Measurements from ENCODE around the gene RPS6KA2.

DNA sequence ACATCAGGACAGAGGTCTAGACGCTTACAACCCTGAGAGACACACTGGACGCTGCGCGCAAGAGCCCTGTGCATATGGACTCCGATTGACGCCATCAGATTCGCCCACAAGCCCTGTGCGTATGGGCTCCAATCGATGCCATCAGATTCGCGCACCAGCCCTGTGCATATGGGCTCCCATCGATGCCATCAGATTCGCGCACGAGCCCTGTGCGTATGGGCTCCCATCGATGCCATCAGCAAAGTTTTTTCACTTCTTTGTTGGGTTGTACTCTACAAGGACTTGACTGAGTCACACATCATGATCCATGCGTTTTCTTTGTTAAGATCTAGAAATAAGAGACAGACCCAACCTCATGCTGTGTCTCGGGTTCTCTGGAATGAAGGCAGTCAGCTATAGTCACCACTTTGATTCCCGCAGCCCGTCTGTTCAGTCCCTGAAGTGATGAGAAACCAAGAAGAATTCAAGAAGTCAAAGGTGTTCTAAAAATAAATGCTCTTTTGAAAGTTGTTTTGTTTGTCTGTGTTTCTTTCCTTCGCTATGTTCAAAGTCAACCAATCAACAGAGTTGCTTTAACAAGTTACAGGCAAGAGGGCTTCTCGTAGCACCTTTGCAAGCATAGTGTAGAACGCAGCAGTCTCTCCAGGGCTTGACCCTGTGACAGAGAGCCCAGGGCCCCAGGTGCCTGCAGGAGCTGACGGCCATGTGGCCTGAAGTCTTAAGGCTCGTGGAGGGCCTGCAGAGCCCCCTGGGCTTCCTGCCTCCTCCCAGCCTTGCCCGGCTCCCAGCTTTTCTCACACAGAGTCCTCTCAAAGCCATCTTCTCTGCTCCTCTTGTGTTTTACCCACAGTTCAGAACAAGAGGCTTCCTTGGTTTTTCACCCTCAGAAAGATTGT lies 7.9 kb downstream of the RPS6KA2 start:
- TF ChIP-seq EZH2 (IDR thresholded peaks at IDR 0.05) (no peak), POLR2AphosphoS5 (IDR thresholded peaks at IDR 0.05; ENCODE audit: borderline replicate concordance, low read depth, low read length) (no peak), FOXP2 (optimal IDR thresholded peaks at IDR 0.05; ENCODE audit: control extremely low read depth, extremely low read length, insufficient read depth) (no peak)

Measured in SK-N-MC (cell line).